ENCODE measurements around the gene MYL6. TPM values are rescaled to one million over a fixed set of nuclear protein-coding genes. Genes with fewer than 3 reads are reported as not detected.

The MYL6 gene
- total RNA-seq, 1 donor from 2014 or later = 1,365 TPM

GRCh38 chr12:56206452-56207166 lies 48.5 kb downstream of the MYL6 start:
- no peak for DNase-seq (ENCODE audit: low read depth)
- Histone ChIP-seq H3K27me3 (ENCODE audit: control insufficient read depth, insufficient read depth, low read length) (no peaks in the 10 kb centered on the region), H3K4me3 (ENCODE audit: low read depth, low read length) (no peak overlapping the region), H3K36me3 (ENCODE audit: control insufficient read depth, insufficient read depth, low read length) (peaks cover 7% of the 10 kb centered on the region)
- TF ChIP-seq CTCF (IDR thresholded peaks at IDR 0.05; ENCODE audit: insufficient read depth, low read length, poor library complexity, severe bottlenecking) = peak; percentile 65

- TF ChIP-seq CTCF (IDR thresholded peaks at IDR 0.05; ENCODE audit: insufficient read depth, low read length, poor library complexity, severe bottlenecking) = no peak
- Histone ChIP-seq H3K4me3 (ENCODE audit: low read depth, low read length) (no peak overlapping the region), H3K36me3 (ENCODE audit: control insufficient read depth, insufficient read depth, low read length) (peaks cover 9% of the 10 kb centered on the region), H3K27me3 (ENCODE audit: control insufficient read depth, insufficient read depth, low read length) (no peaks in the 10 kb centered on the region)
- DNase-seq (ENCODE audit: low read depth) = no peak
Observed at GRCh38 chr12:56208006-56208405, 49.8 kb downstream of the MYL6 start.

Other genes with a start within 250 kb of the MYL6 start
- gene PYM1, start 230.5 kb upstream of the MYL6 start, total RNA-seq = 43.5 and 47.6 TPM in 2 replicates
- gene DGKA, start 227.2 kb upstream of the MYL6 start, total RNA-seq = 59.4 and 60.9 TPM in 2 replicates
- gene PMEL, start 192.3 kb upstream of the MYL6 start, total RNA-seq = 0.96 and 1.1 TPM in 2 replicates
- 21.4 and 23.2 TPM in 2 replicates for gene CDK2, start 191.5 kb upstream of the MYL6 start, total RNA-seq
- 78.2 and 81.0 TPM in 2 replicates for gene RAB5B, start 184.3 kb upstream of the MYL6 start, total RNA-seq
- 12.0 and 18.0 TPM in 2 replicates for gene SUOX, start 161.1 kb upstream of the MYL6 start, total RNA-seq
- gene IKZF4, start 137.3 kb upstream of the MYL6 start, total RNA-seq = 5.7 and 5.8 TPM in 2 replicates
- 1,382 and 1,633 TPM in 2 replicates for gene RPS26, start 116.4 kb upstream of the MYL6 start, total RNA-seq
- gene ERBB3, start 78.2 kb upstream of the MYL6 start, total RNA-seq = 12.3 and 17.3 TPM in 2 replicates
- gene PA2G4, start 53.8 kb upstream of the MYL6 start, total RNA-seq = 149 and 179 TPM in 2 replicates
- gene RPL41, start 41.7 kb upstream of the MYL6 start, total RNA-seq = 2,735 and 3,237 TPM in 2 replicates
- gene ZC3H10, start 40.1 kb upstream of the MYL6 start, total RNA-seq = 3.0 and 4.7 TPM in 2 replicates
- 213 and 309 TPM in 2 replicates for gene ESYT1, start 30.1 kb upstream of the MYL6 start, total RNA-seq
- 95.2 and 107 TPM in 2 replicates for gene MYL6B, start 5.8 kb upstream of the MYL6 start, total RNA-seq
- gene SMARCC2, start 31.1 kb downstream of the MYL6 start, total RNA-seq = 33.7 and 40.5 TPM in 2 replicates
- 77.4 and 94.0 TPM in 2 replicates for gene RNF41, start 63.6 kb downstream of the MYL6 start, total RNA-seq
- gene NABP2, start 66.0 kb downstream of the MYL6 start, total RNA-seq = 38.9 and 47.6 TPM in 2 replicates
- 0.08 TPM in 1 of 2 replicates, not detected in the other for gene SLC39A5, start 71.7 kb downstream of the MYL6 start, total RNA-seq
- gene ANKRD52, start 100.0 kb downstream of the MYL6 start, total RNA-seq = 38.8 and 45.2 TPM in 2 replicates
- gene COQ10A, start 108.6 kb downstream of the MYL6 start, total RNA-seq = 13.7 and 14.6 TPM in 2 replicates
- gene CS, start 142.0 kb downstream of the MYL6 start, total RNA-seq = 126 and 143 TPM in 2 replicates
- 134 and 150 TPM in 2 replicates for gene CNPY2, start 157.6 kb downstream of the MYL6 start, total RNA-seq
- 21.6 and 33.4 TPM in 2 replicates for gene PAN2, start 175.6 kb downstream of the MYL6 start, total RNA-seq
- 30.9 and 33.6 TPM in 2 replicates for gene IL23A, start 180.5 kb downstream of the MYL6 start, total RNA-seq
- 125 and 133 TPM in 2 replicates for gene STAT2, start 201.7 kb downstream of the MYL6 start, total RNA-seq
- not detected in 2 replicates for gene APOF, start 204.5 kb downstream of the MYL6 start, total RNA-seq

Data from kidney epithelial cell (primary cell).